GM18517 (cell line): Measurements from ENCODE around the gene BBS7.
A peak's percentile ranks its signal among the peaks of the same experiment; 100 is the strongest.

Experiments used
- ATAC-seq: cut with Tn5 transposase; IDR thresholded peaks from one replicate; pipeline ENCODE4 v1.9.1; 2021; ENCODE audit warnings: mild to moderate bottlenecking, moderate library complexity; ENCODE audit not compliant: unreplicated experiment

BBS7 gene

GRCh38 chr4:121829511-121829910 is 40.8 kb downstream of the BBS7 start:
- ATAC-seq: no peak

DNA sequence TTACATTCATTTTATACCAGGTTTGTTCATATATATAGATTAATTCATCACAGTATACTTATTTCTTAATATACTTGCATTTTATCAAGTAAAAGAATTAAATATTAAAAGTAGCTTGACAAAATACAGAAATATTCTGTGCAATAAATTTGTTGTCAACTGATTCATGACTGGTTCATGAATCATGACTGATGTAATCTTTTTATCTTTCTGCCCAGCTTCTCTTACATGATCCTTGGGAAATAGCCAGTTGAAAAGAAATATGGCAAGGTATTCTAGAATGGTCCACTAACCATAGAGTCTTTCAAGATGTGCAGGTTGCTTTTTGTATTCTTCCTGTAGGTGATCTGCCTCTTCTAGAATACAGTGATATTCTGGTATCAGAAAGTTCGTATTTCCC is 42.4 kb downstream of the BBS7 start:
- ATAC-seq: no peak

GRCh38 chr4:121824950-121825349 is 45.3 kb downstream of the BBS7 start:
- no peak for ATAC-seq

DNA sequence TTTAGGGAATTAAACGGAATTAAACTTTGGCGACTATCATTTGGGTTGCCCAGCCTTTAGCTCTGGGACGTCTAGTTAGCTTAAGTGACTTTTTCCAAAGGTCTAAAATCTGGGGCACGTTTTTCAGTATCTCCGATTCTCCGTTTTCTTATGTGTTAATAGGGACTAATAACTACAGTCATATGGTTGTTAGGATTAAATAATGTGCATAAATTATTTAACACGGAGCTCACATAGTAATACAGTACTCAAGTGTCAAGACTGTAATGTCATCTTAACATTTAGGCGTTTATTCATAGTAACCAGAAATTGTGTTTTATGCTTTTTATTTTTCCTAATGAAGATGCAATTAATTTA is 46.1 kb downstream of the BBS7 start:
- ATAC-seq: peak; percentile 6

DNA sequence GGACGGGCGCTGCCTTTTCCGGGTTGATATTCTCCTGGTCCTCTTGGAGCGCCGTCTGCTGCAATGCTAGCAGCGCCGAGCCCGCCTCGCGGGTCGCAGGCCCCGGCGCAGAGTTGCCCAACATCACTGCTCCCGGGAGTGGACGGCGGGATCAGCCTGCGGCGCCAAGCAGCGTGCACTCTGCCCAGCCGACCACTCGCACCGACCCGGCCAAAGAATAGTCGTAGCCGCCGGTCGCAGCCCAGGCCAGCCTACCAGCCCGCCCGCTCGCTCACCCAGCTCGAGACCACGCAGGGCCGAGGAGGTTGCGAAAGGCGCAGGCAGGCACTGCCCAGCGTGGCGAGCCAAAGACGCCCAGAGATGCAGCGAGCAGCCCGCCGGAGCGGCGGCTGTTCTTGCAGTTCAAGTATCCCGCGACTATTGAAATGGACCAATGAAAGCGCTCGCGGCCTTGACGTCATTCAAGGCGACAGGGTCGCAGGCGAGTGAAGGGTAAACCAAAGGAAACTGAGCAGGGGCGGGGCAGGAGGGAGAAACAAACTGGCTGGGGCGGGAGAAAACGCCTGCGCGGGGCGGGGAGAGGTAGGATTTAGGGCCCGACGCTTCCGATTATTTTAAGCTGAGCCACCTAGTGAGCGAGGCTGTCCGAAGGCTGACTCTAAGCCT is 46.6 kb downstream of the BBS7 start, which contains the start of gene CCNA2:
Gene CCNA2 (minus strand): TSS at position 379 of the 666 bp plus-strand sequence. CDS start 255 bp downstream, at position 124.
- ATAC-seq: peak; percentile 90

DNA sequence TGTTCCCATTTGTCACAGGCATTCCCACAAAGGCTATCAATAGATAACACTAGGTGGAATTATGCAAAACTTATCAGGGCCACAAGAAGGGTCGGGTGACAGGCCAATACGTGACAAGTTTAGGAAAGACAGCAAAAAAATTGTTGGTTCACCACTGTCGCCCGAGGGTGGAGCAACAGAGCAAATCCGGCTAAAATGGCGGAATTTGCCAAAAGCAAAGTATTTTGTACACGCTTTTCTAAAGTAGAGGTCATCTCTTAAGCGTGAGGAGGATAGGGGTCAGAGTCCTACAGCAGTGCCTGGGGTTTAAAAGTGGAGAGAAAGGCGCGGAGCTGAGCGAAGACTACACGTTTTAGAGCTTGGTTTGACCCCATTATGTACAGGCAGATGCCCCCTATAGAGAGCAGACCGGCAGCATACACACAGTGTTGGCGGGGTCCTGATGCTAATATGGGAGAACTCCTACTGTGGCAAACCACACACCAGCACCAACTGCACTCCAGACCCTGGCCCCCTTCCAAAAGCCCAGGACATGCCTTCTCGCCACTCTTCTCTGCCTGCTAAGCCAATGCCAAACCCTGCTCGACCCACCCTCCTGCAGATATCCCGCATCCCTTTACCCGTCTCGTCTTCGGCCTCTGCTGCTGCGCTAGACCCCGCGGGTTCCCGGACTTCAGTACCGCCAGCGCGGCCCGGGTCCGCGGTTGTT is 47.3 kb downstream of the BBS7 start:
- peak; percentile 52 for ATAC-seq

- no peak for ATAC-seq
These were observed 48.2 kb downstream of the BBS7 start for GRCh38 chr4:121822047-121822446.

GRCh38 chr4:121819216-121819965 is 50.9 kb downstream of the BBS7 start:
- no peak for ATAC-seq

DNA sequence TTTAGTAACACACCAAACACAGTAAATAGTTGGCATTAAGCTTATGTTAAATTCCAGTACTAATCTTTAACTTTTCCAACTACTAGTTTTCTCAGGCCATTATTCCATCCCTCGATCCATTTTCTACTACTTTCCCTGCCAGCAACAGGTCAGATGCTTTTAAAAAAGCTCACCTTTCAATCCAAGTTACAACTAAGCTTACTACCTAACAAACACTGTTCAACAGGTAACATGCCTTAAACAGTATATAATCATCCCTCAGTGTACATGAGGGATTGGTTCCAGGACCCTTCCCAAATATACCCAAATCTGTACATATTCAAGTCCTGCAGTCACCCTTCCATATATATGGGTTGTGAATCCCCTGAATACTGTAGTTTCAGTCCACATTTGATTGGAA is 52.1 kb downstream of the BBS7 start:
- ATAC-seq: no peak

DNA sequence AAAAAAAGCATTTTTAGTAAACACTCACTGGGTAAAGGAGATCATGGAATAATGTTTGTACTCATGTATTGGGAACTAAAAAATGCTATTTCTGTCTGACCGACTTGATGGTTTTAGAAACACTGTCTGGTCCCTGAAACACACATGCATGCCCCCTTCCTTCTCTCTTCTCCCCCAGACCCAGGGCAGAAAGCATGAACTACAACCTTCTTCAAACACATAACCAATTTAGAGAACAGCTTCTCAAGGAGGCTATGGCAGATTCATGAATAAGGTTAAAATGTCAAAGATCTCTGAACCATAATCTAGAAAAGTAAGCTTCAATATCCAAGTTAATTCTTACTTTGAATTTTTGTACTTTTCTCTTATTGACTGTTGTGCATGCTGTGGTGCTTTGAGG is 52.6 kb downstream of the BBS7 start:
- ATAC-seq: no peak

- ATAC-seq: no peak
These were observed 53.3 kb downstream of the BBS7 start for GRCh38 chr4:121817006-121817405.

DNA sequence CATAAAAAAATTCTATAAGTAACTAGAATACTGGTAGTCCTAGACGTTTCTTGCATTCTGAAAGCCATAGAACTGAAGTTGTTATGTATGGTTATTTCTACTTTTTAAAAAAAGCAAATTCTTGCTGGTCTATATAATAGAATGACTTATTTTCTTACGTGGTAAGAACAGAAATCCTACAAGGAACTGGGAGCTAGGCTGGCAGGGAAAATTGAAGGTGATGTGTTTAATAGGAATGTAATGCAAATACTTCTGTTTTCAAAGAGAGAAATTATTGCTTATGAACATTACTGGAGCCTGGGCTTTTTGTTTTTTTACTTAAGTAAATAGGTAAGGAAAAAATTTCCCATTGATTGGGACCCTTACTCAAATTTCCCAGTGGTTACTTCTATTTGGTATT is 55.5 kb downstream of the BBS7 start:
- ATAC-seq: no peak

DNA sequence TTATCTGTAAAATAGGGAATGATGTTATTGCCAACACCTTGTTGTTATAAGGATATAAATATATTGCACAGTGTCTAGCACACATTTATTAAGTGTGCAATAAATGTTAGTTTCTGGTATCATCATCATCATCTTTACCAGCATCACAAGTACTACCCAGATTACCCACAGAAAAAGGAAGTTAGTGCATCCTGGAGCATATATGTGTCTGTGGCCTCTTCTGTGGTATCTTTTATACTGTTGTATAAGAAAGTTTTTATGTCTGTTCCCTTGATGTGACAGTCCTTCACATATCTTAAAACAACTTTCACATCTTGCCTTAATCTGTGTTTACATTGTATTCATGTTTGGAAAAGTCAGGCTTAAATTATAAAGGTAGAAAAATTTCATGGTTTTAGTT is 59.2 kb downstream of the BBS7 start:
- no peak for ATAC-seq

DNA sequence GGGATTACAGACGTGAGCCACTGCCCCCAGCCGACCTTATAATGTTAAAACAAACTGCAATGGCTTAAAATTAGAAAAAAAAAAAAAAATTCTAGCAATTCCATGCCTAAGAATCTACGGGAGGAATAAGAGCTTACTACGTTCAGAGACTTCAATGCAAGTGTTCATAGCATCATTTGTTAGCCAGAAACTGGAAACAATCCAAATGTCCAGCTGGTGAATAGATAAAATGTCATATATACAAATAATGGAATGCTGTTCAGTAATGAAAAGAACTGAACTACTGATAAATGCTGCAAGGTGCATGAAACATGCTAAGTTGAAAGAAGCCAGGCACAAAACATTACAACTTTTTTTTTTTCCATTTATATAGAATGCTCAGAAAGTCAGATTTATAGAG is 63.9 kb downstream of the BBS7 start:
- no peak for ATAC-seq

GRCh38 chr4:121801715-121802075 is 68.6 kb downstream of the BBS7 start:
- ATAC-seq: no peak

DNA sequence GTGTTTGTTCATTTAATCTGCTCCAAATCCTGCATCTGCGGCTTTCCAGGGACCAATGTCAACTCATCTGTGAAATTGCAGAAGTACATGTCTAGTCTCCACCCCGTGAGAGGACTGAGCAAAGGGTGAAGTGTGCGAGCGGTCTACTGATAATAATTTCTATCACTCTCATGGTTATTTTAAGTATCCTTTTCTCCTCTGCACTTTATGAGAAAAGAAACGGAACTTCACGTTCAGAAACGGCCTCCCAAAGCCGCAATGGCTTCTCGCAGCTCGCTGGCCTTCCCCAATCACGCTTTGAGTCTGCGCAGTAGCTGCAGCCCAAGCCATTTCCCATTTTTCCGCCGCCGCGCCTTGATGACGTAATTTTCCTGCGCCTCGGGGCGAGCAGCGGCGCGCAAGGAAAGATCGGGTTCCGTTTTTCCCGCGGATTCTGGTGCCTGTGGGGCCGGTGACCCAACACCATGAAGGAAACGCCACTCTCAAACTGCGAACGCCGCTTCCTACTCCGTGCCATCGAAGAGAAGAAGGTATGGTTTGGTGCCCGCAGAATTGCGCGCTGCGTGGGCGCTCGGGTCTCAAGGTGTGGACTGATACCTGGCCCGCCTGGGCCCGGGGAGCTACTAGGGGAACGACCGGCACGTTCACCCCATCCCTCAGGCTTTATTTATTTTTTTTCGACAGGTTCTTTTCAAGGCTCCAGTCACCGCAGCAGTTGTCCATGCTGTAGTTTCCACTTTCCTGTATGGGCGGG is 69.1 kb downstream of the BBS7 start, which contains the start of gene EXOSC9:
Gene EXOSC9 (plus strand): TSS at position 363 of the 754 bp plus-strand sequence. CDS start 102 bp downstream, at position 465.
- peak; percentile 85 for ATAC-seq

DNA sequence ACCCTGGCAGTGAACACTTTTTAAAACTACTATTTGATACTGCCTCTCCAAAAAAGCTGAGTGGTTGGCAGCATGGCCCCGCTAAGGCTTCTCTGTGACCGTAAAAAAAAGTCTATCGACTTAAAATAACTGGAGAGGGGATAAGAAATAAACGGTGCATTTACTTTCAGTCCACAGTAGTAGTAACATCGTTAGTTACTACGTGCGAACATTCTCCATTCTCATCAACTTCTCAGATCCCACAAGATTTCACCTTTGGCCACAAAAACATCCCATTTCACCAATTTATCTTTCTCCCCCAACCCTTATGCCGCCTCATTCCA is 69.7 kb downstream of the BBS7 start:
- no peak for ATAC-seq

GRCh38 chr4:121799867-121800501 is 70.3 kb downstream of the BBS7 start:
- ATAC-seq: no peak

DNA sequence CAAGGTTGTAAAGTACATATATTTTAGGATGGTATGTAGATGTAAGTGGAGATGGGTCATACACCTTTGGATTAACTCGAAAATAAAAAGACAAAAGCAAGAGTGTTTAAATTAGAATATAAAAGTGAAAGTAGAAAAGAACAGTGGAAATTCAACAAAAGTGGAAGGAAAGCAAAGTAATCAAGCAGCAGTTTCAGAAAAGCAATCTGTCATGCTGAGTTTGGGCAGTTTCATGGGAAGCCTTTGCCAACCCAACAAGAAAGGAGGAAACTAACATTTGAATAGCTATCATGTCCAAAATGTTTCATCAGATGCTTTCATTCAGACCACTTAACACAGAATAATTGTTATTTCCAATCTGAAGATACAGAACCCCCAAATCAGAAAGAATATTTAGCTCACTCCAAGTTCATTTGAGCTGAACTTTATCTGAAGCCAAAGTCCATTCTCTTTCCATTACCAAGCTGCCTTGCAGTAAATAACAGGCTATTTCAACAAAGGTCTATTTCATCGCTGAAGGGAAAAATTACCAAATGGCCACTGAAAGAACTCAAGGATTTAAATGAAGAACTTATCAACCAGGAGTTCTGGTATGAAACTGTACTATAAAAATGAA is 71.0 kb downstream of the BBS7 start:
- ATAC-seq: no peak

DNA sequence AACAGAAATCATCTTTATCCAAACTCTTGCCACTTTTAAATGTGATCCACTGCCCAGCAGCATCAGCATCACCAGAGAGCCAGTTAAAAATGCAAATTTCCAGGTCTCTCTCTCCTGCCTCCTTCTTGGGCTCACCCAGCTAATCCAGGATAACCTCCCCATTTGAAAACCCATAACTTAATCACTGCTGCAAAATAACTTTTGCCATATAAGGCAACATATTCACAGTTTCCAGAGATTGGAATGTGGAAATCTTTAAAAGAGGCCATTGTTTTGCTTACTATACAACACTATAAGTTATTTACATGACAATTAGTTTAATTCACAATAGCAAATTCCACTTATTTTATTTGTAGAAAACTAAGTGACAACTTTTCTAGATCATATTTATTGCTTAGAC is 74.0 kb downstream of the BBS7 start:
- ATAC-seq: no peak
